ENCODE measurements around the gene CFAP90. TPM values are rescaled to one million over a fixed set of nuclear protein-coding genes. Genes with fewer than 3 reads are reported as not detected.

Gene CFAP90
- total RNA-seq, 1 experiment from 2014 or later: 0.58 TPM

DNA sequence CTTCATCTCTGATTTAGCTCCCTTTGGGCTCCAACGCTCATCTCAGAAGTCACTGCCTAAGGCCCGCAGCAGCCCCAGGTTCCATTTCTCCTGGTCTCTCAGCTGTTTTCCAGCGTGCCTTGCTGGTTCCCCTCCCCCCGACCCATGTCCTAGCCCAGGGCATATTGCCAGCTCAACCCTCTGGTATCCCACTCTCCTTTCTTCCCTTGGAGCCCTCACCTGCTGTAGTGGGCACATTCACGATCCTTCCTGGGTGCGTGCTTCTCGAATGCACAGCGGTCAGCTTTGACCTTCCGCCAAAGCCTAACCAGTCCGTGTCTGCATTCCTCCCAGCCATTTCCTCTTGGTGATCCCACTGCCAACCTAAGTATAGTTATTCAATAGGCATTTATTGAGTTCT lies 36.1 kb downstream of the CFAP90 start:
- TF ChIP-seq EZH2 (IDR thresholded peaks at IDR 0.05; ENCODE audit: low read length, unreplicated experiment) (no peak), EZH2phosphoT487 (IDR thresholded peaks at IDR 0.05; ENCODE audit: borderline replicate concordance, low read length) (no peak)
- TF ChIP-seq, protein P1, sequence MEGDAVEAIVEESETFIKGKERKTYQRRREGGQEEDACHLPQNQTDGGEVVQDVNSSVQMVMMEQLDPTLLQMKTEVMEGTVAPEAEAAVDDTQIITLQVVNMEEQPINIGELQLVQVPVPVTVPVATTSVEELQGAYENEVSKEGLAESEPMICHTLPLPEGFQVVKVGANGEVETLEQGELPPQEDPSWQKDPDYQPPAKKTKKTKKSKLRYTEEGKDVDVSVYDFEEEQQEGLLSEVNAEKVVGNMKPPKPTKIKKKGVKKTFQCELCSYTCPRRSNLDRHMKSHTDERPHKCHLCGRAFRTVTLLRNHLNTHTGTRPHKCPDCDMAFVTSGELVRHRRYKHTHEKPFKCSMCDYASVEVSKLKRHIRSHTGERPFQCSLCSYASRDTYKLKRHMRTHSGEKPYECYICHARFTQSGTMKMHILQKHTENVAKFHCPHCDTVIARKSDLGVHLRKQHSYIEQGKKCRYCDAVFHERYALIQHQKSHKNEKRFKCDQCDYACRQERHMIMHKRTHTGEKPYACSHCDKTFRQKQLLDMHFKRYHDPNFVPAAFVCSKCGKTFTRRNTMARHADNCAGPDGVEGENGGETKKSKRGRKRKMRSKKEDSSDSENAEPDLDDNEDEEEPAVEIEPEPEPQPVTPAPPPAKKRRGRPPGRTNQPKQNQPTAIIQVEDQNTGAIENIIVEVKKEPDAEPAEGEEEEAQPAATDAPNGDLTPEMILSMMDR (conservative IDR thresholded peaks at IDR 0.05; ENCODE audit: low read depth, low read length): no peak
- H3K27ac ChIP-seq (ENCODE audit: low read length): no peak overlapping the region
- POLR2A ChIA-PET (ENCODE audit: unreplicated experiment): no interaction called here
- no peaks in the 10 kb centered on the region for H3F3A ChIP-seq (ENCODE audit: low read length, unreplicated experiment)
- no peak overlapping the region for H3K4me2 ChIP-seq (ENCODE audit: low read length)
- no peak for DNase-seq
- H4K20me1 ChIP-seq (ENCODE audit: low read length): no peaks in the 10 kb centered on the region
- H3K79me2 ChIP-seq (ENCODE audit: low read length): no peaks in the 10 kb centered on the region
- H3K4me1 ChIP-seq (ENCODE audit: insufficient read depth, low read length): no peaks in the 10 kb centered on the region
- H2AFZ ChIP-seq (ENCODE audit: low read length): no peak overlapping the region
- no peaks in the 10 kb centered on the region for H3K9me2 ChIP-seq (replicated peaks; ENCODE audit: low read length)
- peaks cover 82% of the 10 kb centered on the region for H3K27me3 ChIP-seq (ENCODE audit: low read length)
- no peaks in the 10 kb centered on the region for H3K36me3 ChIP-seq (ENCODE audit: low read depth, low read length)
- H3K4me3 ChIP-seq (ENCODE audit: low read length): no peak overlapping the region
- no peak for ATAC-seq
- H3K9me3 ChIP-seq (ENCODE audit: low read length): no peaks in the 10 kb centered on the region
- BruUV-seq (replicated peaks): no TSS peak
- CTCF ChIA-PET: interaction anchor here (0.6 kb wide), 1 partner anchor 374 kb away, joined by 3 read pairs; no protein-coding TSS in a partner anchor
- intact Hi-C loops (cut with micrococcal nuclease): no loop called here
- no peak overlapping the region for H3K9ac ChIP-seq (ENCODE audit: low read length)

DNA sequence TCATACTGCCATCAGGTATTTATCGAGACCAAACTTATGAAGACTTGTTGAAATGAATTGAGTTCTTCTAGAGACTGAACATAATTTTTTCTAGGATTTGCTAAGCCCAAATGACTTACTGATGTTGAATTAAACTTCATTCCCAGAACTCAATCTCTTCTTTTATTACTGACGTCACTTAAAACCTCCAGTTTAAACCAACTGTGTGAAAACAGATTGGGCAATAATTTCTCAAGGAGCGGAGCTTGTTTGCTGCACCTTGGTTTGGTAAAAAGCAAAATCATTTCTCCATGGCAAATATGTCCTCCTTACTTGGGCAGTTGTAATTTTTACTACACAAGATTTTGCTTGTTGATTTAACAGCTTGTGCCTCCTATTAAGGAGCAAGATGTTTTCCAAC lies 37.4 kb downstream of the CFAP90 start:
- Histone ChIP-seq H3K27me3 (ENCODE audit: low read length) (peaks cover 75% of the 10 kb centered on the region), H3K9me3 (ENCODE audit: low read length) (no peaks in the 10 kb centered on the region), H4K20me1 (ENCODE audit: low read length) (no peaks in the 10 kb centered on the region), H3K27ac (ENCODE audit: low read length) (no peak overlapping the region), H3K9ac (ENCODE audit: low read length) (no peak overlapping the region), H3K4me1 (ENCODE audit: insufficient read depth, low read length) (no peaks in the 10 kb centered on the region), H3K4me2 (ENCODE audit: low read length) (no peak overlapping the region), H3K4me3 (ENCODE audit: low read length) (no peak overlapping the region), H2AFZ (ENCODE audit: low read length) (no peak overlapping the region), H3K36me3 (ENCODE audit: low read depth, low read length) (no peaks in the 10 kb centered on the region), H3F3A (ENCODE audit: low read length, unreplicated experiment) (no peaks in the 10 kb centered on the region), H3K9me2 (replicated peaks; ENCODE audit: low read length) (no peaks in the 10 kb centered on the region), H3K79me2 (ENCODE audit: low read length) (no peaks in the 10 kb centered on the region)
- ChIA-PET POLR2A (ENCODE audit: unreplicated experiment) (no interaction called here), CTCF (no interaction called here)
- TF ChIP-seq EZH2phosphoT487 (IDR thresholded peaks at IDR 0.05; ENCODE audit: borderline replicate concordance, low read length) (no peak), EZH2 (IDR thresholded peaks at IDR 0.05; ENCODE audit: low read length, unreplicated experiment) (no peak)
- TF ChIP-seq, protein P1 (conservative IDR thresholded peaks at IDR 0.05; ENCODE audit: low read depth, low read length): no peak
- intact Hi-C loops (cut with micrococcal nuclease): no loop called here
- ATAC-seq (no peak), DNase-seq (no peak)
- no TSS peak for BruUV-seq (replicated peaks)

DNA sequence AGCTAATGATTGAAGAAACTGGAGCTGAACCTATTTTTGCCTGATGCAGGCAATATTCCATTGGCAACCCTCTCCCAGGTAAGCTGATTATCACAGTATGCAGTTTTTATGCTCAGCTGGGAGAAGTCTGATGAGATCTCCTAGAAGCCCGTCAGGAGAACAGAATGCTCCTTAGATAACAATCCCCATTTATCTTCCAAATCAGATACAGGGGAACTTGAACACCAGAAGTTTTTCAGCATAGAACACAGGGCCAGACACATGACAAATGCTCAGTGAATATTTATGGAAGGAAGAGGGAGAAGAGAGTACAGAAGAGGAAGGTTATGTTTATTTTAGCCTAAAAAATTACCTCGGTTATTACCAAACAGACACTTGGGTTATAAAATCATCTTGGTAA lies 37.9 kb downstream of the CFAP90 start:
- no TSS peak for BruUV-seq (replicated peaks)

More for the DNA sequence above, 37.9 kb downstream of the CFAP90 start:
- ATAC-seq: no peak
- H3K79me2 ChIP-seq (ENCODE audit: low read length): no peaks in the 10 kb centered on the region
- H3K27ac ChIP-seq (ENCODE audit: low read length): no peak overlapping the region
- H3K36me3 ChIP-seq (ENCODE audit: low read depth, low read length): no peaks in the 10 kb centered on the region
- intact Hi-C loops (cut with micrococcal nuclease): no loop called here
- CTCF ChIA-PET: no interaction called here
- peaks cover 72% of the 10 kb centered on the region for H3K27me3 ChIP-seq (ENCODE audit: low read length)
- no peaks in the 10 kb centered on the region for H4K20me1 ChIP-seq (ENCODE audit: low read length)
- TF ChIP-seq EZH2 (IDR thresholded peaks at IDR 0.05; ENCODE audit: low read length, unreplicated experiment) (no peak), EZH2phosphoT487 (IDR thresholded peaks at IDR 0.05; ENCODE audit: borderline replicate concordance, low read length) (no peak)
- TF ChIP-seq, protein P1 (conservative IDR thresholded peaks at IDR 0.05; ENCODE audit: low read depth, low read length): no peak
- no peak overlapping the region for H2AFZ ChIP-seq (ENCODE audit: low read length)
- no peaks in the 10 kb centered on the region for H3F3A ChIP-seq (ENCODE audit: low read length, unreplicated experiment)
- H3K4me3 ChIP-seq (ENCODE audit: low read length): no peak overlapping the region
- POLR2A ChIA-PET (ENCODE audit: unreplicated experiment): no interaction called here
- H3K9ac ChIP-seq (ENCODE audit: low read length): no peak overlapping the region
- H3K4me2 ChIP-seq (ENCODE audit: low read length): no peak overlapping the region
- no peaks in the 10 kb centered on the region for H3K9me3 ChIP-seq (ENCODE audit: low read length)
- no peak for DNase-seq
- H3K9me2 ChIP-seq (replicated peaks; ENCODE audit: low read length): no peaks in the 10 kb centered on the region
- no peaks in the 10 kb centered on the region for H3K4me1 ChIP-seq (ENCODE audit: insufficient read depth, low read length)

All from PC-3 (cell line).